Measurements from ENCODE around the gene SRC.

Gene SRC

GRCh38 chr20:37385176-37385575 lies 39.2 kb downstream of the SRC start:
- no peak for DNase-seq

DNA sequence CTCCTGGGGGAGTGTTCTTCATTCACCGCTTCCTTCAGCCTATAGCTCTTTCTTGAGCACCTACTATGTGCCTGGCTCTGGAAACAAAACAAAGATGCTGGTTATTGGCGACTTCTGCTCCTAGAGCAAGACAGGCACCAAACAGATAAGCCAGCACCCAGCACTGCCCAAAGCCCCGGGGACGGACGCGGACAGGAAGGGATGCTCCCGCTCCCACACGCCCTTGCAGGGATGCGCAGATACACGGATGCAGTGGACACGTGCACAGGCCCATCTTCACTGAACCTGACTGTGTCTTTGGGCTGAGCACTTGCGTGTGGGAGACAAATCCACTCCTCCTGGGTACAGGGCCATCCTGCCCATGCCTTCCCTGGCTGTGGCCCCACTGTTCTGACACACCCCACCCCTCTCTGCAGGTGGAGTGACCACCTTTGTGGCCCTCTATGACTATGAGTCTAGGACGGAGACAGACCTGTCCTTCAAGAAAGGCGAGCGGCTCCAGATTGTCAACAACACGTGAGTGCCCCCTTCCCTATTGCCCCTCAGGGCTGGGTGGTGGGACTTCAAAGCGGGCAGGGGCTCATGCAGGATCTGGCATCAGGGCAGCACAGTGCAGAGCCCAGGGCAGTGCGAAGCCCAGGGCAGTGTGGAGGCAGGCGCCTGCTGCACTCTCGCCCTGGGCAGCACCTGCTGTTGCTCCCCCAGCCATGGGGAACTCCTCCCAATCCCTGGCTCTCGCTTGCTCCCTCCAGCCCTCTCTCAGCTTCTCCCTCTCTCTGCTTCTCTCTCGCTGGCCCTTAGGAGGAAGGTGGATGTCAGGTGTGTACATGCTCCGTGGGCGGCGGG lies 39.9 kb downstream of the SRC start:
- no peak for DNase-seq

DNA sequence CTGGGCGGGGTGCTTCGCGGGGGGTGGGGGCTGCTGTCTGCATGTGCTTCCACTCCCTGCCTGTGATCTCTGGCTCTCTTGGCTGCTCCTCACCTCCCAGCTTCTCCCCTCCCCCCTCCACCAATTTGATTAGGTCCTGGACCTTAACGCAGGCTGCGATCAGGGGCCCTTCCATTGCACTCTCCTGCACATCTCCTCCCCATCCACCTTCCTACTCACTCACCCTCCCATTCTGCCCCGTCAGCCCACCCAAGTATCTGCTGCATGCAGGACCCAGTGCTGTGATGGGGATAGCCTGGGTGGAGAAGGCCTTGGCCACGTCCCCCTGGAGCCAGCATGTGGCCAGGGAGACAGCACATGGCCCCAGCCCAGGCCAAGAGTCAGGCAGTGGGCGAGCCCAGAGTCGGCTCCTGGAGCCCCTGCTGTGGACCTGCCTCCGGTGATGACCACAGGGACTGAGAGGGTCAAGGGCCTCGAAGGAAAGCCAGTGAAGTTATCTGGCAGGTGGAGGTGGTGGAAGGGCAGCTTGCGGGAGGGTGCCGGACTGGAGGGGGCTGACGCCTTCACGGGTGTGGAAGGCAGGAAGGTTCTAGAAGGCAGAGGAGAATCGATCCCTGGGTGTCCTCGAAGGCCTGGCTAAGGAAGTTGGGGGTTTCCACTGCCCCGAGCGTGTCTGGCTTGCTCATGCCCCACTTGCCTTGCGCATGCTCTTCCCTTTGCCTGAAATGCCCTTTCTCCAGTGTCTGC lies 40.7 kb downstream of the SRC start:
- DNase-seq = no peak

- no peak for DNase-seq
These were observed 41.8 kb downstream of the SRC start for GRCh38 chr20:37387519-37388269.

- no peak for DNase-seq
These were observed 42.9 kb downstream of the SRC start for GRCh38 chr20:37388831-37389230.

DNA sequence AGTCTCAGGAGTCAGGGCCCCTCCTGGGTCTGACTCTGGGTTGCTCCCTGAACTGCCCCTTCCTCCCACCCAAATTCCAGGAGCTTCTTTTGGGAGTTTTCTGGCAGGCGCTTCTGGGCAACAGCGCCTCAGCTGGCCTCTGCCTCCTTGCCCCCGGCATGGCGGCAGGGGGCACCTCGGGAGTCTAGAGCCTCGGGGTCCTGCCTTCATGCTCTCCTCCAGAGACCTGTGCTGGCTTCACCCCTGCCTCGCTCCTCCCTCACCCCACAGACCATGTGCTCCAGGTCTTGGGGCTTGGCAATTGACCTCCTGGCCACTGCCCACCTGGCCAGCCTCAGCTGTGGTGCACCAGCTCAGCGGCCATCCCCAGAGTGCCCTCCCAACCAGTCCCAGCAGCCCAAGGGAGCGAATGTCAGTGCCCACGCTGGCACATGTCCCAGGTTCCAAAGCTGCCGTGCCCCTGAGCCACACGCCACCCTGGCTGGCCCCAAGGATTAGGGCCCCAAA lies 43.4 kb downstream of the SRC start:
- no peak for DNase-seq

GRCh38 chr20:37389844-37390275 lies 43.9 kb downstream of the SRC start:
- DNase-seq = no peak

GRCh38 chr20:37390503-37390890 lies 44.6 kb downstream of the SRC start:
- DNase-seq = no peak

DNA sequence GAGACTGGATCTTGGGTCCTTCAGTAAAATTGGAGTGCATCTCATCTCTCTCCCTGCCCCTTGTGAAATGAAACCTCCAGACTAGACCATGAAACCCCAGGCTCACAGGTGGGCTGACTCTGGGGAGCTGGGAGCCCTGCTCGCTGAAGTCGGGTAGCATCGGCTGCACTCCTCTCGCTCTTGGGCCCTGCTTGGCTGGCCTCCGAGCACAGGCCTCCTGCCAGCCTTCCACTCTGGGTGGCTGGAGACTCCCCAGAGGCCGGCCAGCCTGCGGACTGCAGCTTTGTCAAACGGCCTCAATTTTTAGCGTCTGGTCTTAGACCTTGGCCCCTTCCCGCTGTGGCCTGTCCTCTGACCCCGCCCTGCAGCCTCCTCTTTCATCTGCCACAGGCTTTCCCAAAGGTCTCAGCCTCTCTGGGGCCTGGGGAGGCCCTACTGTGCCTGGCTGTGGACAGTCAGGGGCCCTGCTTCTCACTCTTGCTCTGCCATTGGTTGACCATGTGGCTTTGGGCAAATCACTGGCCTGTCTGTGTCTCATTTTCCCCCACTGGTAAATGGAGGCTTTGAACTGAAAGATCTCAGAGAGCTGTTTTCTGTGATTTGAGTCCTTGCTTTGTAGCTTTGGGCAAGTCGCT lies 45.1 kb downstream of the SRC start:
- no peak for DNase-seq

DNA sequence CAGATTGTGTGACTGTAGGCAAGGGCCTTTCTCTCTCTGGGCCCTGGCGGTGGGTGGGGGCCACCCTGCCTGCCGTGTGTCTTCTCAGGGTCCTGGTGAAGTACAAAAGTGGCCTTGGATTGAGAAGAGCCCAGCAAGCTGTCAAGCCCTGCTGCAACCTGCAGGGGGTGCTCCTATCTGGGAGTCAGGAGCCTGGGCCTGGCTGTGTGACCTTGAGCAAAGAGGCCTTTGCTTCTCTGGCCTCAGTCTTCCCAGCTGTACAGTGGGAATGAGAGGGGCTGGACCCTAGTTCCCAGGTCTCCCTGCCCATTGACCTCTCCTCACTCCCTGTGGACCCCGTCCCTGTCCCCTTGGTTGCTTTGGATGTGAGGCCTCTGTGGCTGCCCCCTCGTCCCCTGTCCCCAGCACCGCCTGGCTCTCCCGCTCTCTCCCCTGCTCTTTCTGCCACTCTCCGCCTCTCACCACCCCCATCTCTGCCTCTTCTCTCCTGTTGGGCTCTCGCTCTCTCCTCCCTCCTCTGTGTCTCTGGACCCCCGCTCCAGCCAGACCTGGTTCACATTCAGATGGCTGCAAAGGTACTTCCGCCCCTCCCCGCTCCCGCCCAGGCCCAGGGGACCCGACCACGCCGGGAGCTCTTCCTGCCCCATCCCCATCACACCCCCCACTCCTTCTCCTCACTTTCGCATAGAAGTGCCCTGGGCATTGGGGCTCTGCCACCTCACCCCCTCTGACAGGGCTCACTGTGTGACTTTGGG lies 46.7 kb downstream of the SRC start:
- DNase-seq = no peak

DNA sequence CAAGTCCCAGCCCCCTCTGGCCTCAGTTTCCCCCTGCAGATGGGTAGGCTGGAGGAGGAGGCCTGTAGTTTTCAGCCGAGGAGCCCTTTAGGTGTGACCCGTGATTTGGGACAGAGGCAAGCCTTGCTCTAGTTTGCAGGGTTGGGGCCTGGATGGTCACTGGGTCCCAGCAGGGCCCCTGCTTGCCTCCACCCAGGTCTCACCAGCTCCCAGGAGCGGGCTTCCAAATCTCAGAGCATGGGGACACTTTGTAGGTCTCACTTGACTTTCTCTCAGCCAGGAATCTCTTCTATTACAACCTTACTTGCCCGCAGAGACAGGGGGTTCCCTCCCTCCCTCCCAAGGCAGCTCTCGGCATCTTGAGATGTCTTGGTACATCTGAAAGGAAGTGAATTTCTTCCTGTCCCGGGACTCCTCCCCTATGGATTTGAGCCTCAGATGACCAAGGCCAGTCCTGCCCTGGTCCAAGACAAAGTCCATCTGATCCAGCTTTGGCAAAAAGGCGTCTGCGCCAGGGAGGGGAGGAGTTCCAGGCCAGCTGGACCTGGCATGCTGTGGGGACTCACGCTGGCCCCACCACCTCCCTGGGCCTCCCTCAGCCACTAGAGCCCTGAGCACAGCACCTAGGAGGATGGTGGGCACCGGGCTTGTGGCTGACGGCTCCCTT lies 47.4 kb downstream of the SRC start:
- no peak for DNase-seq

DNA sequence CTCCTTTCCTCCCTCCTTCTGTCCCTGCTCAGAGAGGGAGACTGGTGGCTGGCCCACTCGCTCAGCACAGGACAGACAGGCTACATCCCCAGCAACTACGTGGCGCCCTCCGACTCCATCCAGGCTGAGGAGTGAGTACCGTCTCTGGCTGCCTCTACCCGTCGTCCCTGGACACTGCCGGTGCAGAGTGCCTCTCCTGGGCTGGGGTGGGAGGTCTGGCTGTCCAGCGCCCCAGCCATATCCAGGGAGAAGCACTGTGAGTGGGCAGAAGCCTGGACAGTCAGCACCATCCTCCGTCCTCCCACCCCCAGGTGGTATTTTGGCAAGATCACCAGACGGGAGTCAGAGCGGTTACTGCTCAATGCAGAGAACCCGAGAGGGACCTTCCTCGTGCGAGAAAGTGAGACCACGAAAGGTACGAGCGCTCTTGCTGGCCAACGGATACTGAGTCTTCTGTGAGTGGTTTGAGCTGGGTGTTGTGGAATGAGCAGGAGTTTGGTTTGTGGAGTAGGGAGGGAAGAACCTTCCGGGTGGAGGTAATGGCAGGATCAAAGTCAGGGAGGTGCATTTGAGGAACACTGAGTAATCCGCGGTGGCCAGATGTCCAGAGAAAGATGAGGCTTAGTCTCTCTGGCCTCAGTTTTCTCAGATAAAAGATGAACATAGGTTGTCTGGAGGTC lies 48.1 kb downstream of the SRC start:
- DNase-seq = no peak

DNA sequence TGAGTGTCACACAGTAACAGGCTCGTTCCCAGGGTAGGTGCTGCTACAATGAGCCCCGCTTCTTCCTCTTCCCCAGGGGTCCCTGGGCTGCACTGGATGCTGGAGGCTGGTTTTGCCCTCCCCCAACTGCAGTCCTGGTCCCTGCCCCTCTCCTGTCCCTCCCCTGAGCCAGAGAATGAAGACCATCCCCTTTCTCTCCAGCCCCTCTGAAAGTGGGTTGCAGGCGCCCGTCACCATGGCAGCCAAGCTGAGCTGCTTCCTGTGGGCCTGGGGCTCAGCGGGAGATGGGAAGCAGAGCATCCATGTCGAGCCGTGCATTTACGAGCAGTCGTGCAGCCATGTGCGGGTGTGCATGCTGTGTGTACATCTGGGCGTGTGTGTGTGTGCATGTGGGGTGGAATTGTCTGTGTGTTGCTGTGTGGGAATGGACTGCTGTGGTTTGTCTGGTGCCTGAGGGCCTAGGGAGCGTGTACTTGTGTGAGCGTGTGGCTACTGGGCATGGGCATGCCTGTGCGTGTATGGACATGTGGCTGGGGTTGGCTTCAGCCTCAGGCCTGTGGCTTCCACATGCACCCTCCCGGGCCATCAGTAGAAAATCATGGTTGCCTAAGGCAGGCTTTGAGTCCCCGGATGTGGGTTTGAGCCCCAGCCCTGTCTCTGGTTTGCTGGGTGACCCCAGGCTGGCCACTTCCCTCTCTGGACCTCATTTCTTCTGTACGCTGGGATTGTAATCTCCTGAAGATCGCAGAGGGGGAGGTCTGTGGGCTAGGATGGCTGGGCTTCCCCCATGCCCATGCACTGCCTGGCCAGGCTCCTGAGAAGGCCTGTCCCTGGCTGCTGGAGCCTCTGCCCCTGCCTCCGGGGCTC lies 48.8 kb downstream of the SRC start:
- no peak for DNase-seq

- DNase-seq = no peak
These were observed 49.5 kb downstream of the SRC start for GRCh38 chr20:37395410-37395797.

GRCh38 chr20:37395921-37396415 lies 50.0 kb downstream of the SRC start:
- DNase-seq = no peak

- no peak for DNase-seq
These were observed 50.6 kb downstream of the SRC start for GRCh38 chr20:37396416-37397075.

GRCh38 chr20:37397076-37397953 lies 51.4 kb downstream of the SRC start:
- DNase-seq = no peak

Data from activated CD4-positive, CD25-positive, alpha-beta regulatory T cell (primary cell).